WTC11 (cell line): ENCODE data around the gene TFEB. TPM values are rescaled to one million over a fixed set of nuclear protein-coding genes. Genes with fewer than 3 reads are reported as not detected.

Experiments used
- ATAC-seq: fragments of 200-7000 bp; cut with Tn5 transposase; 2 replicates; pipeline ENCODE4 v1.10.0; 2021; ENCODE audit warnings: mild to moderate bottlenecking, moderate library complexity
- CTCF ChIA-PET: fragments of 300-600 bp; sonication (Branson Sonifier 250); formaldehyde crosslinking; loops from one replicate; lab custom pipeline; 2021; ENCODE audit warnings: antibody characterized with exemption; lab: Charles Lee
- POLR2A ChIA-PET: fragments of 350-600 bp; sonication (Branson Sonifier 250); formaldehyde crosslinking; loops from one replicate; lab custom pipeline; 2021; ENCODE audit warnings: antibody characterized with exemption; lab: Charles Lee
- DNase-seq: peaks from one replicate; pipeline ENCODE4 v3.0.0; 2021; ENCODE audit warnings: low spot score
- H3K27ac Mint-ChIP-seq: 2 replicates; pipeline ENCODE4 v1.8.0; 2021; ENCODE audit warnings: mixed read lengths
- H3K27me3 Mint-ChIP-seq: 2 replicates; pipeline ENCODE4 v1.8.0; 2021; ENCODE audit warnings: low read depth, mild to moderate bottlenecking, moderate library complexity, mixed read lengths
- H3K36me3 Mint-ChIP-seq: 2 replicates; pipeline ENCODE4 v1.8.0; 2021; ENCODE audit warnings: mixed read lengths
- H3K4me1 Mint-ChIP-seq: 2 replicates; pipeline ENCODE4 v1.8.0; 2022; ENCODE audit warnings: mixed read lengths
- H3K4me3 Mint-ChIP-seq: 2 replicates; pipeline ENCODE4 v1.8.0; 2021; ENCODE audit warnings: mild to moderate bottlenecking, moderate library complexity, mixed read lengths
- H3K9me3 Mint-ChIP-seq: 2 replicates; pipeline ENCODE4 v1.8.0; 2021; ENCODE audit warnings: mixed read lengths
- AFF4 ChIP-seq: sonication (generic); formaldehyde crosslinking; IDR thresholded peaks from 2 replicates; pipeline ENCODE4 v1.8.1; 2023; ENCODE audit warnings: mild to moderate bottlenecking, missing genetic modification reagents, borderline replicate concordance
- ATF2 ChIP-seq: sonication (generic); formaldehyde crosslinking; IDR thresholded peaks from 2 replicates; pipeline ENCODE4 v1.8.1; 2022; ENCODE audit warnings: low read depth, missing genetic modification reagents, borderline replicate concordance
- ATF6 ChIP-seq: sonication (generic); formaldehyde crosslinking; IDR thresholded peaks from 2 replicates; pipeline ENCODE4 v1.8.1; 2023; ENCODE audit warnings: mild to moderate bottlenecking, missing genetic modification reagents
- FOXP1 ChIP-seq: sonication (generic); formaldehyde crosslinking; IDR thresholded peaks from 2 replicates; pipeline ENCODE4 v1.8.0; 2022; ENCODE audit warnings: missing genetic modification reagents, mild to moderate bottlenecking, moderate library complexity, borderline replicate concordance
- HMGXB4 ChIP-seq: sonication (generic); formaldehyde crosslinking; IDR thresholded peaks from 2 replicates; pipeline ENCODE4 v1.8.1; 2023; ENCODE audit warnings: mild to moderate bottlenecking, moderate library complexity, missing genetic modification reagents
- MYBL2 ChIP-seq: sonication (generic); formaldehyde crosslinking; IDR thresholded peaks from 2 replicates; pipeline ENCODE4 v1.8.1; 2023; ENCODE audit warnings: mild to moderate bottlenecking, moderate library complexity, missing genetic modification reagents
- NFATC4 ChIP-seq: fragments of 250-450 bp; sonication (Bioruptor Pico); IDR thresholded peaks from 2 replicates; pipeline ENCODE4 v1.9.0; 2021; ENCODE audit warnings: mild to moderate bottlenecking
- NR2C2 ChIP-seq: sonication (generic); formaldehyde crosslinking; IDR thresholded peaks from 2 replicates; pipeline ENCODE4 v1.8.0; 2022; ENCODE audit warnings: mild to moderate bottlenecking, missing genetic modification reagents
- NR3C1 ChIP-seq: sonication (generic); formaldehyde crosslinking; conservative IDR thresholded peaks from 2 replicates; pipeline ENCODE4 v1.8.1; 2023; ENCODE audit warnings: low read depth, mild to moderate bottlenecking, missing genetic modification reagents
- SMAD4 ChIP-seq: sonication (generic); formaldehyde crosslinking; IDR thresholded peaks from 2 replicates; pipeline ENCODE4 v1.8.0; 2022; ENCODE audit warnings: mild to moderate bottlenecking, missing genetic modification reagents
- STAT6 ChIP-seq: sonication (generic); formaldehyde crosslinking; conservative IDR thresholded peaks from 2 replicates; pipeline ENCODE4 v1.8.1; 2023; ENCODE audit warnings: mild to moderate bottlenecking, low read depth, missing genetic modification reagents, moderate library complexity
- TCF7 ChIP-seq: sonication (generic); formaldehyde crosslinking; IDR thresholded peaks from 2 replicates; pipeline ENCODE4 v1.8.0; 2022; ENCODE audit warnings: mild to moderate bottlenecking, low read depth, missing genetic modification reagents, moderate library complexity
- USF2 ChIP-seq: sonication (generic); formaldehyde crosslinking; IDR thresholded peaks from 2 replicates; pipeline ENCODE4 v1.8.1; 2023; ENCODE audit warnings: mild to moderate bottlenecking, missing genetic modification reagents, moderate library complexity
- ZNF121 ChIP-seq: sonication (generic); formaldehyde crosslinking; IDR thresholded peaks from 2 replicates; pipeline ENCODE4 v1.8.0; 2023; ENCODE audit warnings: missing genetic modification reagents
- ZNF219 ChIP-seq: sonication (generic); formaldehyde crosslinking; IDR thresholded peaks from 2 replicates; pipeline ENCODE4 v1.8.0; 2023; ENCODE audit warnings: missing genetic modification reagents, mild to moderate bottlenecking, borderline replicate concordance
- ZNF425 ChIP-seq: fragments of 250-450 bp; sonication (Bioruptor Pico); conservative IDR thresholded peaks from 2 replicates; pipeline ENCODE4 v1.9.0; 2021; ENCODE audit warnings: mild to moderate bottlenecking
- total RNA-seq: library from RNA; stranded (reverse); gene quantifications from 3 replicates; pipeline ENCODE4 v1.2.3, GENCODE V29; 2021

The TFEB gene
- total RNA-seq, 1 experiment from 2014 or later = 3.9 TPM

GRCh38 chr6:41706876-41707564 lies 28.4 kb downstream of the TFEB start:
- POLR2A ChIA-PET = no interaction called here
- Mint-ChIP-seq H3K36me3 (no peaks in the 10 kb centered on the region), H3K9me3 (no peaks in the 10 kb centered on the region), H3K27me3 (no peaks in the 10 kb centered on the region), H3K4me3 (no peak overlapping the region), H3K4me1 (peaks cover 4% of the 10 kb centered on the region), H3K27ac (no peak overlapping the region)
- CTCF ChIA-PET = interaction anchor here (0.6 to 4.6 kb wide), 16 partner anchors 10 to 279 kb away, joined by 3 to 39 read pairs (median 12); partner anchors contain the start of genes FRS3, TFEB and TOMM6
- no peak for TF ChIP-seq ATF6
- no peak for TF ChIP-seq AFF4 (CRISPR knock-in tag)
- no peak for TF ChIP-seq NFATC4
- TF ChIP-seq NR3C1 (CRISPR knock-in tag) = no peak
- TF ChIP-seq NR2C2 (CRISPR knock-in tag) = no peak
- no peak for TF ChIP-seq TCF7
- no peak for TF ChIP-seq SMAD4
- TF ChIP-seq STAT6 (CRISPR knock-in tag) = no peak
- DNase-seq (no peak), ATAC-seq (no peak)

- CTCF ChIA-PET = interaction anchor here (0.6 to 4.6 kb wide), 26 partner anchors 11 to 338 kb away, joined by 3 to 39 read pairs (median 5); partner anchors contain the start of genes FRS3, TFEB and TOMM6
- H3K27ac Mint-ChIP-seq = no peak overlapping the region
- POLR2A ChIA-PET = interaction anchor here (0.8 kb wide), 1 partner anchor 28 kb away, joined by 4 read pairs; no protein-coding TSS in a partner anchor
- H3K36me3 Mint-ChIP-seq = no peaks in the 10 kb centered on the region
- H3K9me3 Mint-ChIP-seq = no peaks in the 10 kb centered on the region
- no peak overlapping the region for H3K4me3 Mint-ChIP-seq
- DNase-seq (peak; percentile 81), ATAC-seq (peak; percentile 91)
- H3K4me1 Mint-ChIP-seq = peaks cover 6% of the 10 kb centered on the region
- H3K27me3 Mint-ChIP-seq = no peaks in the 10 kb centered on the region
- TF ChIP-seq FOXP1 (CRISPR knock-in tag) = 0 out of 2 replicates have a peak, but pooled peaks have one; percentile 29
- TF ChIP-seq ATF2 (CRISPR knock-in tag) = no peak
- TF ChIP-seq ZNF121 = peak; percentile 60; the same call in 1 of the 2 replicates
- TF ChIP-seq USF2 = no peak
- 0 out of 2 replicates have a peak, but pooled peaks have one; percentile 29 for TF ChIP-seq MYBL2 (CRISPR knock-in tag)
- TF ChIP-seq ZNF219 (CRISPR knock-in tag) = no peak
- TF ChIP-seq HMGXB4 (CRISPR knock-in tag) = 0 out of 2 replicates have a peak, but pooled peaks have one; percentile 55
- TF ChIP-seq ZNF425 (CRISPR knock-in tag) = no peak
Observed at GRCh38 chr6:41705996-41706835, 29.2 kb downstream of the TFEB start.
